NCI-H748 treated with DMSO at 0.1 percent for 48 hours (cell line): ENCODE results near the gene FAM89B.

Experiments used
- DNase-seq: peaks from one replicate; lab custom pipeline; 2025; lab: John Stamatoyannopoulos, UW

FAM89B gene

DNA sequence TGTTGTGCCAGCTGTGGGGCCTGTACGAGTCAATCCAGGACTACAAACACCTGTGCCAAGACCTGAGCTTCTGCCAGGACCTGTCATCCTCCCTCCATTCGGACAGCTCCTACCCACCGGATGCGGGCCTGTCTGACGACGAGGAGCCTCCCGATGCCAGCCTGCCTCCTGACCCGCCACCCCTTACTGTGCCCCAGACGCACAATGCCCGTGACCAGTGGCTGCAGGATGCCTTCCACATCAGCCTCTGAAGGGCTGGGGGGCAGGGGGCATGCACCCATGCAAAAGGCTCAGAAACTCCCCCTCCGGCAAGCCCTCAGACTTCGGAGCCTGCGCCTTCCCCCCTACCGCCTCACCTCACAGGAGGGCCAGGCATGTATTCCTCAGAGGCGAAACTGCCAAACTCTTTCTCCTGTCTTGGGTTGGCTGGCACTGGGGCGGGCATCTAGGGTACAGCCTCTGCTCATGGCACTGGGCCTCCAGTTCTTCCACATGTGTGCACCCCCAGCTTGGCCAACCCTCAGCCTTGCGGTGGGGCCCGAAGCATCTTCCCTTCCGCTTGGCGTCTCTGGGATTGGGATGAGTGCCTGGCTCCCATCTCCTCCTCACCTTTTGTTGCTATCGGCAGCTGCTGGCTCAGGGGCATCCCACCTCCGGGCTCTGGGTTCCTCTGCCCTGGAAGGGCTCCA, 1.2 kb downstream of the FAM89B start:
- DNase-seq: no peak

- peak; percentile 68 for DNase-seq
Measured at GRCh38 chr11:65574109-65574810, 1.9 kb downstream of the FAM89B start.

GRCh38 chr11:65574811-65575567, 2.7 kb downstream of the FAM89B start:
- DNase-seq: peak; percentile 20

DNA sequence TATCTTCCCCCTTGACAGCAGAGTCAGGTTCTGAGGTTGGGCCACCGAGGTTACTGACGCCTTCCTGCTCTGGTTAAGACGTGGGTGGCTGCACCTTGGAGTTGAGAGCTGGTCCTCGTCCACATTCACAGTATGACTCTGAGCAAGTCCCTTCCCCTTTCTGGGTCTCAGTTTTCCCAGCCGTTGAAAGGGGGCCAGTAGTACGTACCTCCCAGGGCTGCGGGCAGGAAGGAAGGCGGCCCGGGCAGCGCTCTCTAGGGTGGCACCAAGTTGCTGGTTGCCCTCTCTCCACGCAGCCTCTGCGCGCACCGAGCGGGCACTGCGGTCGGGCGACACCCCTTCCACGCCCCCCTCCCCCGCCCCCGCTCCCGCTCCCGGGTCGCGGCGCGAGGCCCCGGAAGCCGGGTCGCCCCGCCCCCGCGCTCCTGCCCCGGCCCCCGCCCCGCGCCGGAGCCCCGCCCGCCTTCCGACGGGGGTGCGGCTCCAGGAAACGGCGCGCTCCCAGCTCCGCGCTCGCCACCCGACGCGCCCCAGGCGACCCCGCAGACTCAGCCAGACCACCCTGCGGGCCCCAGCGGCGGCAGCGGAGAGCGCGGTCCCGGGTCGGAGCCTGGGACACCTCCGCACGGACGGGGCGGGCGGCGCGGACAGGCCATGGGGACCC, 3.4 kb downstream of the FAM89B start, which contains the start of gene EHBP1L1:
Gene EHBP1L1 (plus strand): TSS at position 486 of the 664 bp plus-strand sequence. CDS start 250 bp downstream, outside the sequence.
- no peak for DNase-seq

- no peak for DNase-seq
Measured at GRCh38 chr11:65576232-65576866, 4.0 kb downstream of the FAM89B start.

- DNase-seq: no peak
Measured at GRCh38 chr11:65576867-65577755, 4.8 kb downstream of the FAM89B start.

DNA sequence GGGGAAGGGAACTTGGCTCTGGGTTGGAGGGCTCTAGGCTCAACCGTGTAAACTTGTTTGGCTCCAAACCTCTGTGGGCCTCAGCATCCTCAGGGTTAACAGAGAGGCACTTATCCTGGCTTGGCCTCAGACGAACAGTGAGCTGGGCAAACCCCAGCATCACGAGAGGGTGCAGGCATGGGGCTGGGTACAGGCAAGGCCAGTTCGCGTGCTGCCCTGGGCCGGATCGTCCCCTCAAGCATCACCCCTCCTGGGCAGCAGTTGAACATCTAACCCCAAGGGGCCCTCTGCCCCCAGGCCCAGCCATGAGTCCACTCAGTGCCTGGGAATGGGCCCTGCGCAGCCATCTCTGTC, 5.4 kb downstream of the FAM89B start:
- no peak for DNase-seq

DNA sequence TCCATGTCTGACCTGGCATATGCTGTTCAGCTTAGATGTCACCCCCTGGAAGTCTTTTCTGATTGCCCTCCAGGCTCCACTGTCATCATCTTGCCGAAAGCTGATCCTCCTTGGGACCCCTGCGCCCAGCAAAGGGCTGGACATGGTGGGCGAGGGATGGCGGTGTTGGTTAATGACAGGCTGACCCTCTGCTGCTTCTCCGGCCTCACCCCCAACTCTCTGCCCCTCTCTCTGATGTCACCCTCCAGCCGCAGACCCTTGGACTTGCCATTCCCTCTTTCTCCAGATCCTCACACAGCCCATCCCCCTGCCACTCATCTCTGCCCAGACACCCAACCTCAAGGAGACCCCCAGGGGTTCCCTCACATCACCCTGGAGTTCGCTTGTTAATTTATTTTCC, 5.8 kb downstream of the FAM89B start:
- DNase-seq: no peak

GRCh38 chr11:65578667-65579066, 6.3 kb downstream of the FAM89B start:
- no peak for DNase-seq

GRCh38 chr11:65579291-65579690, 7.0 kb downstream of the FAM89B start:
- DNase-seq: no peak

- no peak for DNase-seq
Measured at GRCh38 chr11:65580031-65580692, 7.8 kb downstream of the FAM89B start.

DNA sequence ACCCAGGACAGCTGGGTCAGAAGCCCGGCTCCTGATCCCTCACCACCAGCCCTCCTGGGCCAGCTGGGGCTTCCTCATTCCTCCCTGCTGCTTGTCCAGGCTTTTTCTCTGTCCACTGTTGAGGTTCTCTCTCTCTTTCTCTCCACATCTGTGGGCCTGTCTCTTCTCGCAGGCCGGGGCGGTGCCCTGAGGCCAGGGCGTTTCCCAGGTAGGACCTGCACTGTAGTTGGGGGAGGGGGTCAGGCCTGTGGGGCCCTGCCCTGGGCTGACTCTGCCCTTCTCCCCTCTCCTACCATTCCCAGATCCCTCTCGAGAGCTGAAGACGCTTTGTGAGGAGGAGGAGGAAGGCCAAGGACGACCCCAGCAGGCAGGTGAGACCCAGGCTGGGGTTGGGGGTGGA, 8.4 kb downstream of the FAM89B start:
- DNase-seq: no peak

GRCh38 chr11:65581928-65582327, 9.6 kb downstream of the FAM89B start:
- DNase-seq: no peak

DNA sequence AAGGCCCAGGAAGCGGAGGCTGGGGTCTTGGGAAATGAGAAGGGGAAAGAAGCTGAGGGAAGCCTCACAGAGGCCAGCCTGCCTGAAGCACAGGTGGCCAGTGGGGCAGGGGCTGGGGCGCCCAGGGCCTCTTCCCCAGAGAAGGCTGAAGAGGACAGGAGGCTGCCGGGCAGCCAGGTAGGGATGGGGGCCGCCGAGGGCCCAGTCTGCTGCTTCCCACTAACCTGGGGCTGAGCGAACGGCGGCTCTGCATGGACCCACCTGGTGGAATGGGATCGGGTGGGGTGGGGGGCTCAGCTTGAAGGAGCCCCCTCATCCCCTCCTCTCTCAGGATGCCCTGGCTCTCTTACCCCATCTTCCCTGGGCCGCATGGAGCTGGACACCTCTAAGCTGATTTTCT, 11.3 kb downstream of the FAM89B start:
- DNase-seq: no peak

DNA sequence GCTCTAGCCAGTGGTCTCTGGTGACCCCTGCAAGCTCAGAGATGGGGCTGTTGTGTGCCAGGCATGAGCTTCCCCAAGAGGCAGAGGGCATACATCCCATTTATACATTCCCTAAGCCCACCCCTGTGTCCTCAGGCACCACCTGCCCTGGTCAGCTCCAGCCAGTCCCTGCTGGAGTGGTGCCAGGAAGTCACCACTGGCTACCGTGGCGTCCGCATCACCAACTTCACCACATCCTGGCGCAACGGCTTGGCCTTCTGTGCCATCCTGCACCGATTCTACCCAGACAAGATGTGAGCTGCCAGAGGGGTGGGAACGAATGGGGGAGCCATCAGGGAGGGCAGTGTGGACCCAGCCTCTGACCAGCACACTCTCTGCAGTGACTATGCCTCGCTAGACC, 11.8 kb downstream of the FAM89B start:
- no peak for DNase-seq

DNA sequence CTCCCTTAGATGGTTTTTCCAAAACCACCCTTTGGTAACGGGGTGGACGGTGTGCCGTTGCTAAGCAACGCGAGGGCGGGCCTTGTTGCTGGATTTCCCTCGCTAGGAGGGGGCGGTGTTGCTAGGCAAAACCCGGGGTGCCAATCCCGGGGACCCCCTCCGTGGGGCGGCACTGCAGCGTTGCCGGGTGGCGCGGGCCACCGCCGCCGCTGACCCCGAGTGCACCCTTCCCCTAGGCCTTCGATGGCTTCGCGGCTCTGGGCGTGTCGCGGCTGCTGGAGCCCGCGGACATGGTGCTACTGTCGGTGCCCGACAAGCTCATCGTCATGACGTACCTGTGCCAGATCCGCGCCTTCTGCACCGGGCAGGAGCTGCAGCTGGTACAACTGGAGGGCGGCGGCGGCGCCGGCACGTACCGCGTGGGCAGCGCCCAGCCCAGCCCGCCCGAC, 12.4 kb downstream of the FAM89B start:
- no peak for DNase-seq

DNA sequence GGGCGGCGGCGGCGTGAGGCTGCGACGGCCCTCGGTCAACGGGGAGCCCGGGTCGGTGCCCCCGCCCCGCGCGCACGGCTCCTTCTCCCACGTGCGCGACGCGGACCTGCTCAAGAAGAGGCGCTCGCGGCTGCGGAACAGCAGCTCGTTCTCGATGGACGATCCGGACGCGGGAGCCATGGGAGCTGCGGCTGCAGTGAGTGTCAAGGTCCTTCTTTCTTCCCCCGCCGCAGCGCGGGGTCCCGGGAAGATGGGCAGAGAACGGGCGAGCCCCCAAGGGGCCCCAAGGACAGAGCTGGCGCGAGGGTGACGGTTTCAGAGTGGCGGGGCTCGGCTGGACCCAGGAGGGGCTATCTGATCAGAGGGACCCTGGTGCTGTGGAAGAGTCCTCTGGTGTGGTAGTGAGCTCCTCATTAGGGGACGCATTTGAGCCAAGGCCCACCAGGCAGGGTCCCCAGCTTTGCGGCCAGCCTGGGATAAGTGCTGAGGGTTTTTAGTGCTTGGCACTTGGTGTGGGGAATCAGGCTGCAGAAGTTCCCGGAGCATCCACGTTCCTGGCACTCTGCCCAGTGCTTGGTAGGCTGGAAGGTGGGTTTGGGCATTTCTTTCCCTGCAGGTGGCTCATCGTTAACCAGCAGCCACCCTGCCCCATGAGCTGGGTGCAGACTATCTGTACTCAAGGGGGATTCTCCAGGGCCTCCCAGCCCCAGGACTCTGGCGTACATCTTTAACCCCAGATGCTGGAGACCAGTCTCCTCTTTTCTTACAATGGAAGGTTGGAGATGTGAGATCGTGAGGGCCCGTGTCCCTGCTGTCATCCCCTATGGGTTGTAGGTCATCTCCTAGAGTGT, 13.3 kb downstream of the FAM89B start:
- no peak for DNase-seq

GRCh38 chr11:65586247-65586630, 13.9 kb downstream of the FAM89B start:
- DNase-seq: no peak

GRCh38 chr11:65586676-65587075, 14.3 kb downstream of the FAM89B start:
- DNase-seq: no peak
